PC-9 (cell line): Measurements from ENCODE around the gene SOCS1. TPM values are rescaled to one million over a fixed set of nuclear protein-coding genes. Genes with fewer than 3 reads are reported as not detected.

ENCODE experiments used
- BruUV-seq: library from RNA; stranded (reverse); fragments of 400-500 nt; replicated peaks from 2 replicates; lab custom pipeline; 2021; lab: Mats Ljungman, UMichigan
- CTCF ChIA-PET: fragments of 300-600 bp; sonication (Branson Sonifier 250); formaldehyde crosslinking; loops from one replicate; lab custom pipeline; 2022; ENCODE audit warnings: antibody characterized with exemption; lab: Charles Lee
- POLR2A ChIA-PET: fragments of 300-600 bp; sonication (Branson Sonifier 250); formaldehyde crosslinking; loops from one replicate; lab custom pipeline; 2022; ENCODE audit warnings: antibody characterized with exemption; ENCODE audit not compliant: unreplicated experiment; lab: Charles Lee
- DNase-seq, 2 experiments: peaks; one replicate each; pipeline versions ENCODE4 v3.0.0 to v3.0.0-alpha.2; 2015 to 2022; ENCODE audit warnings: mixed read lengths in 1 of 2
- H2AFZ ChIP-seq: fragments of 200-600 bp; sonication (generic); 2 replicates; pipeline ENCODE4 v1.8.1; 2017; ENCODE audit warnings: antibody characterized with exemption
- H3F3A ChIP-seq: fragments of 200-600 bp; sonication (generic); 2 replicates; pipeline ENCODE4 v1.8.1; 2017; ENCODE audit warnings: antibody characterized with exemption, mild to moderate bottlenecking, low read depth; ENCODE audit not compliant: insufficient read depth
- H3K27ac ChIP-seq: fragments of 200-600 bp; sonication (generic); 2 replicates; pipeline ENCODE4 v1.6.1; 2016; ENCODE audit warnings: mixed run types
- H3K27me3 ChIP-seq: fragments of 200-600 bp; sonication (generic); 2 replicates; pipeline ENCODE4 v1.6.1; 2016; ENCODE audit warnings: low read depth, mixed run types; ENCODE audit not compliant: insufficient read depth
- H3K36me3 ChIP-seq: fragments of 200-600 bp; sonication (generic); 2 replicates; pipeline ENCODE4 v1.6.1; 2016; ENCODE audit warnings: low read depth, mixed run types
- H3K4me1 ChIP-seq: fragments of 200-600 bp; sonication (generic); replicated peaks from 2 replicates; pipeline ENCODE4 v1.6.1; 2016; ENCODE audit warnings: mixed run types; ENCODE audit not compliant: insufficient read depth
- H3K4me2 ChIP-seq: fragments of 200-600 bp; sonication (generic); 2 replicates; pipeline ENCODE4 v1.6.1; 2017; ENCODE audit warnings: mixed run types
- H3K4me3 ChIP-seq: fragments of 200-600 bp; sonication (generic); 2 replicates; pipeline ENCODE4 v1.6.1; 2016; ENCODE audit warnings: mixed run types
- H3K79me2 ChIP-seq: fragments of 200-600 bp; sonication (generic); 2 replicates; pipeline ENCODE4 v1.6.1; 2017; ENCODE audit warnings: low read depth, mixed run types
- H3K9me2 ChIP-seq: fragments of 200-600 bp; sonication (generic); 2 replicates; pipeline ENCODE4 v1.8.1; 2017; ENCODE audit warnings: mild to moderate bottlenecking; ENCODE audit not compliant: insufficient read depth
- H3K9me3 ChIP-seq: fragments of 200-600 bp; sonication (generic); 2 replicates; pipeline ENCODE4 v1.8.1; 2016; ENCODE audit warnings: low read depth; ENCODE audit not compliant: insufficient read depth
- H4K20me1 ChIP-seq: fragments of 200-600 bp; sonication (generic); 2 replicates; pipeline ENCODE4 v1.8.1; 2017; ENCODE audit not compliant: insufficient read depth
- EZH2 ChIP-seq: fragments of 200-600 bp; sonication (generic); IDR thresholded peaks from 2 replicates; pipeline ENCODE4 v1.8.0; 2017; ENCODE audit warnings: antibody characterized with exemption, low read depth
- intact Hi-C: fragments of 100-400 bp; cut with micrococcal nuclease; formaldehyde crosslinking; loops from one replicate; pipeline ENCODE4 v1.10.0; 2022; ENCODE audit not compliant: unreplicated experiment
- total RNA-seq: library from RNA; stranded (reverse); gene quantifications from 2 replicates; pipeline ENCODE4 v1.2.3, GENCODE V29; 2021
- TF ChIP-seq, protein P1 (sequence below): fragments of 200-600 bp; sonication (generic); conservative IDR thresholded peaks from 2 replicates; pipeline ENCODE4 v1.6.1; 2017; ENCODE audit warnings: mixed run types, antibody characterized with exemption, mild to moderate bottlenecking, moderate library complexity

SOCS1 gene
- total RNA-seq, 1 experiment from 2014 or later = 4.6 TPM

DNA sequence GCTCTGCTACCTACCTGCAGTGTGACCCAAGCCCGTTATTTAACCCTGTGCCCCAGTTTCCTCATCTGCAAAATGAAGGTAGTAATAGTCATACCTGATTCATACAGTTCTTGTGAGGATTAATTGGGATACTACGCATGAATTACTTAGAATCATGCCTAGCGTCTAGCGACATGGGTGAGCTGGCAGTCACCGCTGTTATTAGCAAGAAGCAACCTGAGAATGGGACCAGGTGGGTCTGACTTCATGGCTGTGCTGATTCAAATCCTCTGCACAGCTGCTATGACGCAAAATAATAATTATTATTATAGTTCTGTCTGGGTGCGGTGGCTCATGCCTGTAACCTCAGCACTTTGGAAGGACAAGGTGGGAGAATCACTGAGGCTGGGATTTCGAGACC lies 7.9 kb downstream of the SOCS1 start:
- POLR2A ChIA-PET = no interaction called here
- H3F3A ChIP-seq = no peaks in the 10 kb centered on the region; the same call in 1 of the 2 replicates

DNA sequence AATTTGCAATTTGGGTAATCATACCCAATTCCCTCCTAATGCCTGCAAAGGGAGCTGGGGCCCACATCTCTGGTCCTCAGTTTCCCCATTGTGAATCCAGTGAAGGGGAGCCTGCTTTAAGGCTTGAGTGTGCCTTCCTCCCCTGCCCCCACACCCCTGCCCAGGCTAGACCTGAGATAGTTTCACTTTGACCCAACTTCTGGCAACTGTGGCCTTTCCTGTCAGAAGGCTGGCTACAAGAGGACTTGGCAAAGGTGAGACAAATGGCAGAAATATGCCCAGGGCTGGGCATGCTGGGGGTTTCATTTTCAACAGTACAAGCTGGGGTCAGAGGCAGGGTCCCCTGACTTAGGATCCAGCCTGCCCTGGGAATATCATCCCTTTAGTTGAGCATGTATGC lies 10.0 kb downstream of the SOCS1 start:
- no peaks in the 10 kb centered on the region for H3K36me3 ChIP-seq
- H2AFZ ChIP-seq = no peak overlapping the region
- no peaks in the 10 kb centered on the region for H3K27me3 ChIP-seq
- TF ChIP-seq, protein P1, sequence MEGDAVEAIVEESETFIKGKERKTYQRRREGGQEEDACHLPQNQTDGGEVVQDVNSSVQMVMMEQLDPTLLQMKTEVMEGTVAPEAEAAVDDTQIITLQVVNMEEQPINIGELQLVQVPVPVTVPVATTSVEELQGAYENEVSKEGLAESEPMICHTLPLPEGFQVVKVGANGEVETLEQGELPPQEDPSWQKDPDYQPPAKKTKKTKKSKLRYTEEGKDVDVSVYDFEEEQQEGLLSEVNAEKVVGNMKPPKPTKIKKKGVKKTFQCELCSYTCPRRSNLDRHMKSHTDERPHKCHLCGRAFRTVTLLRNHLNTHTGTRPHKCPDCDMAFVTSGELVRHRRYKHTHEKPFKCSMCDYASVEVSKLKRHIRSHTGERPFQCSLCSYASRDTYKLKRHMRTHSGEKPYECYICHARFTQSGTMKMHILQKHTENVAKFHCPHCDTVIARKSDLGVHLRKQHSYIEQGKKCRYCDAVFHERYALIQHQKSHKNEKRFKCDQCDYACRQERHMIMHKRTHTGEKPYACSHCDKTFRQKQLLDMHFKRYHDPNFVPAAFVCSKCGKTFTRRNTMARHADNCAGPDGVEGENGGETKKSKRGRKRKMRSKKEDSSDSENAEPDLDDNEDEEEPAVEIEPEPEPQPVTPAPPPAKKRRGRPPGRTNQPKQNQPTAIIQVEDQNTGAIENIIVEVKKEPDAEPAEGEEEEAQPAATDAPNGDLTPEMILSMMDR = no peak
- no peak for TF ChIP-seq EZH2
- DNase-seq = no peak
- no peaks in the 10 kb centered on the region for H4K20me1 ChIP-seq
- no peaks in the 10 kb centered on the region for H3K9me2 ChIP-seq
- BruUV-seq = no TSS peak
- H3K79me2 ChIP-seq = no peaks in the 10 kb centered on the region
- POLR2A ChIA-PET = interaction anchor here (0.9 kb wide), 1 partner anchor 10 kb away, joined by 4 read pairs; the partner anchor contains the start of gene SOCS1
- no peaks in the 10 kb centered on the region for H3F3A ChIP-seq
- no peaks in the 10 kb centered on the region for H3K4me1 ChIP-seq
- no peaks in the 10 kb centered on the region for H3K9me3 ChIP-seq
- H3K4me2 ChIP-seq = no peak overlapping the region
- H3K4me3 ChIP-seq = no peak overlapping the region
- CTCF ChIA-PET = no interaction called here
- no peak overlapping the region for H3K27ac ChIP-seq
- intact Hi-C loops = no loop called here

More for the DNA sequence above, 7.9 kb downstream of the SOCS1 start:
- H3K9me2 ChIP-seq = no peaks in the 10 kb centered on the region
- no peak for DNase-seq
- H3K4me3 ChIP-seq = no peak overlapping the region
- no peak overlapping the region for H3K27ac ChIP-seq
- no peaks in the 10 kb centered on the region for H3K27me3 ChIP-seq
- TF ChIP-seq EZH2 = no peak
- TF ChIP-seq, protein P1 = no peak
- no TSS peak for BruUV-seq
- no peak overlapping the region for H2AFZ ChIP-seq
- no peaks in the 10 kb centered on the region for H3K79me2 ChIP-seq
- no peaks in the 10 kb centered on the region for H3K4me1 ChIP-seq
- CTCF ChIA-PET = interaction anchor here (0.7 kb wide), 1 partner anchor 53 kb away, joined by 4 read pairs; no protein-coding TSS in a partner anchor
- no peak overlapping the region for H3K4me2 ChIP-seq
- intact Hi-C loops = no loop called here
- no peaks in the 10 kb centered on the region for H3K36me3 ChIP-seq
- no peaks in the 10 kb centered on the region for H3K9me3 ChIP-seq
- no peaks in the 10 kb centered on the region for H4K20me1 ChIP-seq

DNA sequence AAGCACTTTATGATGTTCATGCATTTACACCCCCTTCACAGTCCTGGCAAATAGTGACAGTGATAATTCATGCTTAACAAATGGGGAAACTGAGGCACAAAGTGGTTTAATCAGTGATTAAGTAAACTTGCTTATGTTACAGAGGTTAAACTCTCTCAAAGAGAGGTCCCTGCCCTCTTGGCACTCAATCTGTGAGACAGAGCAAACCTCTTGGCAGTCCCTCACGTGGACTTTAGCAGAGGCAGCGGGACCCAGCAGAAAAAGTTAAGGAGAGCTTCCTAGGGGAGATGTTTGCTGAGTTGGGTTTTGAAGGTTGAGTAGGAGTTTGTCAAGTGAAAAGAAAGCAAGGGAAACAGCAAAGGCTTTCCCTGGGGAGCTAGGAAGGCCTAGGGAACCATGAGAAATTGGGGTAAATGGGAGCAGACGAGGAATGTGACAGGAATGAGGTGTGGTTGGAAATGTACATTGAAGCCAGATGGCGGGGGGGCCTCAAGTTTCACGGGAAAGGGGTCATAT lies 10.7 kb downstream of the SOCS1 start:
- ChIA-PET POLR2A (no interaction called here), CTCF (no interaction called here)
- Histone ChIP-seq H2AFZ (no peak overlapping the region), H3K27ac (no peak overlapping the region), H3K4me2 (no peak overlapping the region), H3F3A (no peaks in the 10 kb centered on the region), H3K79me2 (no peaks in the 10 kb centered on the region), H3K9me2 (no peaks in the 10 kb centered on the region), H3K4me1 (no peaks in the 10 kb centered on the region), H3K27me3 (no peaks in the 10 kb centered on the region), H3K36me3 (no peaks in the 10 kb centered on the region), H4K20me1 (no peaks in the 10 kb centered on the region), H3K9me3 (no peaks in the 10 kb centered on the region), H3K4me3 (no peak overlapping the region)
- intact Hi-C loops = no loop called here
- TF ChIP-seq EZH2 = no peak
- TF ChIP-seq, protein P1 = no peak
- no peak for DNase-seq
- no TSS peak for BruUV-seq
